ENCODE data around the gene HSDL2.
"Not testable (repeated sequence)": the region's sequence is repeated elsewhere in the genome, so short reads cannot be mapped to it uniquely, and the experiment has no call there.

The HSDL2 gene

GRCh38 chr9:112503170-112503569 lies 123.3 kb downstream of the HSDL2 start:
- no peak for DNase-seq

DNA sequence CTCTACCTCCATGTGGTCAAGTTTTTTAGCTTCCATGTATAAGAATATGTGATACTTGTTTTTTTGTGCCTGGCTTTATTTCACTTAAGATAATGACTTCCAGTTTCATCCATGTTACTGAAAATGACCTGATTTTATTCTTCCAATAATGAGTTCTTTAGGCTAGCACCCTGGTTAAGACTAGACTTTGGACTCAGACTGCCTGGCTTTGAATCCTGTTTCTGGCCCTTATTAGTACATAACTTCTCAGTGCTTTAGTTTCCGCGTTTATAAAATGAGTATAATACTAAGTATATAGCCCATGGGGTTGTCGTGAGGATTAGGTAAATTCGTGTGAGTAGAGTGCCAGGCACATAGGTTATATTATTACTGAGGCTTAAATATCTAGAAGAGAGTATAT lies 125.2 kb downstream of the HSDL2 start:
- no peak for DNase-seq

DNA sequence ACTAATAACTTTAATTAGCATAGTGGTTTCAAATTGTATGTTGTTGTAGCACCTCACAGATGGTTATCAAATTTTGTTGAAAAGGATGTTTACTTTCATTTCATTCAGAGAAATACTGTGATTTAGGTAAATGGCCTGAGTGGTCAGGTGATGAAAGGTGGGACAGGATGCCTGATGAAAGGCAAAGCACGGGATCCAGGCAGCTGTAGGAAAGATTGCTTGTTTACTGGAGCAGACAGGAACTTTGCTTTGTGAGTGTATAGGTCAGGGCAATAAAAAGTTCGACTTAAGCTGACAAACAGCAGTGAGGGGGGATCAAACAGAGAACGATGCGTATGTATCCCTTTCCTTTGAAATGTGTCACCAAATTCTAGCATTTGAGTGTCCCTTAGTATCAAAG lies 125.7 kb downstream of the HSDL2 start:
- no peak for DNase-seq

DNA sequence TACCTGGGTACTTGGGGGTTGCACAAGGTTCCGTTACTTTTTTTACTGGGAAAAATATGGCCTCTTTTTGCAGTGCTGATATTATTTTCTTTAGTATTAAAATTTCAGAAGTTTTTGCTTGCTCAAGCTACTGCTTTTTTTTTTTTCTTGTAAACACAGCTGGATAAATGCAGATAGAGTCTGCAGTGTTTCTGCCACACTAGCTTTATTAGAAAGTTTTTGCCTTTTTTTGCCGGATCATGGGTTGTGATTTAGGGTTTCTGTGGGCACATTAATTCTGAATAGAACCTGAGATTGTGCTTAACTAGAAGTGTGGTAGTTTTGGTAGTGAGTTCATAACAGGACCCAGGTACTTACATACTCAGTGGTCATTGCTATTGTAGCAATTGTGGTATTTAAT lies 126.7 kb downstream of the HSDL2 start:
- DNase-seq: no peak

DNA sequence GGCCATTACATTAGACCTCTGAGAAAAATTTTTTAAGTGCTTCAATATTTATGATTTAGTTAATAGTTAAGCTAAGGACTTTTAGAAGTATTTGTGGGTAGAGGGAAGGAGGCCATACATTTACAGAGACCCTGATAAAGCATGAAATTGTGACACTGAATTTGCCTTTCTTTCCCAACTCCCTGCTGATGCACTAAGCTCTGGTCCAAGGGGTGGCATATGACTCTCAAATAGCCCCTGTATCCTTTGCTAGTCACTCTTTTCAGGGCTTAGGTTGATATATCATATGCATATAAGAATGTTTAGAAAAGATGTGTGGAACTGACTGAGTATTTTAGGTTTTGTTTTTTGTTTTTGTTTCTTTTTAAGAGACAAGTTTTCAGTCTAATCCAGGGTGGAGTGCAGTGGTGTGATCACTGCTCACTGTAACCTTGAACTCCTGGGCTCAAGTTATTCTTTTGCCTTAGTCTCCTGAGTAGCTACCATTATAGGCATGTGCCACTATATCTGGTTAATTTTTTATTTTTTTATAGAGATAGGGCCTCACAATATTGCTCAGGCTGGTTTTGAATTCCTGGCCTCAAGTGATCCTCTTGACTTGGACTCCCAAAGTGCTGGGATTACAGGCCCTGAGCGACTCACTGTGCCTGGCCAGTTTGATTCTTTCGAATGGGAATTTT lies 127.2 kb downstream of the HSDL2 start:
- no peak for DNase-seq

DNA sequence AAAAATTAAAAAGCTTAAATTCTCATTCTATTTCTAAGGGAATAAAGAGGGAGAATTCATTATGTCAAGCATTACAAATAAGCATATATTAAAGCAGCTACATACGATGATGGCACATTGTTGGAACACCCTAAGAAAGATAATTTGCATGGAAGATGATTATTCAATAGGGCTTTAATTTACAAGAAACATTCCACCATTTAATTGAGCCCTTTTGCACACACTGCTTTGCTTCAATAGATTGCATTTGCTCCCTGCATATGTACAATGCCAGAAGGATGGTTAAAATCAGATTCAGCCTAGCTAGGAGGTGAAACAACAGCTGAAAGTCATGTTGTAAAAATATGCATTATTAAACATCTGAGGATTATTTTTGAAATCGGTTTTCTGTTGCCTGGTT lies 128.5 kb downstream of the HSDL2 start:
- DNase-seq: no peak

- not testable (repeated sequence) for DNase-seq
These were observed 132.5 kb downstream of the HSDL2 start for GRCh38 chr9:112512377-112512776.

GRCh38 chr9:112516769-112517168 lies 136.9 kb downstream of the HSDL2 start:
- no peak for DNase-seq

GRCh38 chr9:112520069-112520468 lies 140.2 kb downstream of the HSDL2 start:
- DNase-seq: no peak

- DNase-seq: no peak
These were observed 140.7 kb downstream of the HSDL2 start for GRCh38 chr9:112520656-112521055.
